BJ (cell line): ENCODE data around the gene CYB5R3. TPM values are rescaled to one million over a fixed set of nuclear protein-coding genes. Genes with fewer than 3 reads are reported as not detected.

Source experiments
- CTCF ChIA-PET: fragments of 350-600 bp; formaldehyde crosslinking; extraction: SDS; loops from one replicate; lab custom pipeline; 2021; ENCODE audit warnings: antibody characterized with exemption, inconsistent platforms; lab: Yijun Ruan, JAX
- POLR2A ChIA-PET: fragments of 300-600 bp; sonication (Branson Sonifier 250); formaldehyde crosslinking; extraction: SDS; loops from one replicate; lab custom pipeline; 2021; ENCODE audit warnings: antibody characterized with exemption; lab: Charles Lee
- DNase-seq: peaks from one replicate; pipeline ENCODE4 v3.0.0-alpha.2; 2011; ENCODE audit warnings: low read depth
- H3K27me3 ChIP-seq: 2 replicates; pipeline ENCODE4 v1.6.0; 2011; ENCODE audit warnings: low read length; ENCODE audit not compliant: control insufficient read depth, insufficient read depth
- H3K36me3 ChIP-seq: 2 replicates; pipeline ENCODE4 v1.5.1; 2011; ENCODE audit warnings: low read length; ENCODE audit not compliant: control insufficient read depth, insufficient read depth
- H3K4me3 ChIP-seq: 2 replicates; pipeline ENCODE4 v1.5.1; 2011; ENCODE audit warnings: low read depth, mild to moderate bottlenecking, control low read depth, low read length
- CTCF ChIP-seq: IDR thresholded peaks from 2 replicates; pipeline ENCODE4 v1.5.1; 2011; ENCODE audit warnings: low read depth, mild to moderate bottlenecking, control low read depth, inconsistent platforms, low read length, moderate library complexity; ENCODE audit not compliant: insufficient read depth
- polyA plus RNA-seq: library from polyadenylated mRNA; depleted of rRNA; stranded (reverse); fragments of >200 nt; gene quantifications from 2 replicates; pipeline ENCODE4 v1.2.3, GENCODE V29; 2011

The CYB5R3 gene
- polyA plus RNA-seq, 1 experiment: 418 TPM

- no peaks in the 10 kb centered on the region for H3K27me3 ChIP-seq
- no peaks in the 10 kb centered on the region for H3K36me3 ChIP-seq
- no peak overlapping the region for H3K4me3 ChIP-seq
- no peak for DNase-seq
- ChIA-PET CTCF (interaction anchor here (2.3 kb wide), 1 partner anchor 155 kb away, joined by 13 read pairs; no protein-coding TSS in a partner anchor), POLR2A (no interaction called here)
- no peak for TF ChIP-seq CTCF
These were observed 16.0 kb upstream of the CYB5R3 start for GRCh38 chr22:42664976-42665831.

GRCh38 chr22:42661985-42662831, 13.0 kb upstream of the CYB5R3 start:
- ChIA-PET POLR2A (no interaction called here), CTCF (interaction anchor here (0.8 to 2.3 kb wide), 10 partner anchors 8 to 158 kb away, joined by 3 to 13 read pairs (median 6); partner anchors contain the start of gene CYB5R3)
- no peak for DNase-seq
- Histone ChIP-seq H3K27me3 (no peaks in the 10 kb centered on the region), H3K36me3 (no peaks in the 10 kb centered on the region), H3K4me3 (peak overlapping the region; percentile 64)
- peak; percentile 91 for TF ChIP-seq CTCF

GRCh38 chr22:42656578-42656977, 7.4 kb upstream of the CYB5R3 start:
- H3K27me3 ChIP-seq: no peaks in the 10 kb centered on the region
- ChIA-PET POLR2A (no interaction called here), CTCF (no interaction called here)
- DNase-seq: no peak
- H3K36me3 ChIP-seq: no peaks in the 10 kb centered on the region
- no peak for TF ChIP-seq CTCF
- H3K4me3 ChIP-seq: no peak overlapping the region

GRCh38 chr22:42655693-42656092, 6.5 kb upstream of the CYB5R3 start:
- ChIA-PET CTCF (interaction anchor here (0.6 to 1.1 kb wide), 3 partner anchors 9 to 49 kb away, joined by 3 read pairs; no protein-coding TSS in a partner anchor), POLR2A (interaction anchor here (0.6 kb wide), 2 partner anchors 41 to 1204 kb away, joined by 3 read pairs; partner anchors contain the start of gene POLDIP3)
- no peak for DNase-seq

More at GRCh38 chr22:42655693-42656092, 6.5 kb upstream of the CYB5R3 start:
- no peaks in the 10 kb centered on the region for H3K27me3 ChIP-seq
- H3K4me3 ChIP-seq: no peak overlapping the region
- no peak for TF ChIP-seq CTCF
- H3K36me3 ChIP-seq: no peaks in the 10 kb centered on the region
